Panc1 (cell line): ENCODE measurements around the gene CYB5R2. TPM values are rescaled to one million over a fixed set of nuclear protein-coding genes. Genes with fewer than 3 reads are reported as not detected.

Source experiments
- ATAC-seq: fragments of 200-7000 bp; cut with Tn5 transposase; 2 replicates; pipeline ENCODE4 v1.9.1; 2020; ENCODE audit warnings: mild to moderate bottlenecking, moderate library complexity
- BruUV-seq: library from RNA; stranded (reverse); fragments of 400-500 nt; replicated peaks from 2 replicates; lab custom pipeline; 2021; lab: Mats Ljungman, UMichigan
- CTCF ChIA-PET: fragments of 300-600 bp; sonication (Branson Sonifier 250); formaldehyde crosslinking; loops from one replicate; lab custom pipeline; 2022; ENCODE audit warnings: antibody characterized with exemption; lab: Charles Lee
- POLR2A ChIA-PET: fragments of 300-600 bp; sonication (Branson Sonifier 250); formaldehyde crosslinking; loops from one replicate; lab custom pipeline; 2022; ENCODE audit warnings: antibody characterized with exemption; lab: Charles Lee
- DNase-seq: peaks from one replicate; pipeline ENCODE4 v3.0.0-alpha.2; 2010; ENCODE audit warnings: low read depth, low spot score
- H3K27ac ChIP-seq: 2 replicates; pipeline ENCODE4 v1.5.1; 2011; ENCODE audit warnings: mild to moderate bottlenecking, low read length, inconsistent platforms
- H3K27me3 ChIP-seq: fragments of 200-500 bp; sonication (Bioruptor generic); 2 replicates; pipeline ENCODE4 v1.6.0; 2014; ENCODE audit warnings: low read length, inconsistent platforms; ENCODE audit not compliant: control insufficient read depth, insufficient read depth
- H3K36me3 ChIP-seq: fragments of 200-500 bp; sonication (Bioruptor generic); 2 replicates; pipeline ENCODE4 v1.5.1; 2014; ENCODE audit warnings: inconsistent platforms, mild to moderate bottlenecking, low read length, moderate library complexity; ENCODE audit not compliant: control insufficient read depth, insufficient read depth
- H3K4me1 ChIP-seq: 2 replicates; pipeline ENCODE4 v1.5.1; 2011; ENCODE audit warnings: inconsistent platforms, mild to moderate bottlenecking, low read length, moderate library complexity; ENCODE audit not compliant: control insufficient read depth, insufficient read depth
- H3K4me3 ChIP-seq, 2 experiments: 2 replicates each; pipeline ENCODE4 v1.5.1; 2011 to 2012; ENCODE audit warnings: low read depth in 2 of 2, low read length in 2 of 2, mild to moderate bottlenecking in 2 of 2, inconsistent platforms in 1 of 2, moderate library complexity in 1 of 2
- H3K9me3 ChIP-seq: fragments of 200-500 bp; sonication (Bioruptor generic); 2 replicates; pipeline ENCODE4 v1.5.1; 2014; ENCODE audit warnings: low read depth, mild to moderate bottlenecking, inconsistent platforms, low read length, moderate library complexity; ENCODE audit not compliant: control insufficient read depth, insufficient read depth
- POLR2AphosphoS5 ChIP-seq: IDR thresholded peaks from 2 replicates; pipeline ENCODE4 v1.6.1; 2012; ENCODE audit warnings: mild to moderate bottlenecking, low read depth, low read length, moderate library complexity
- SIN3A ChIP-seq: IDR thresholded peaks from 2 replicates; pipeline ENCODE4 v1.6.1; 2012; ENCODE audit warnings: low read depth, mild to moderate bottlenecking, low read length, moderate library complexity, borderline replicate concordance; ENCODE audit not compliant: insufficient read depth
- TCF7L2 ChIP-seq: IDR thresholded peaks from 2 replicates; pipeline ENCODE4 v1.6.1; 2011; ENCODE audit warnings: mild to moderate bottlenecking, low read depth, low read length, inconsistent platforms
- in situ Hi-C: cut with HindIII; loops from 2 replicates; pipeline ENCODE4 v1.10.0; 2016; ENCODE audit warnings: low sequenced_read_pairs, low pct_unique_long_range_greater_than_20kb
- intact Hi-C: fragments of 100-400 bp; cut with micrococcal nuclease; formaldehyde crosslinking; loops from one replicate; pipeline ENCODE4 v1.10.0; 2022; ENCODE audit not compliant: unreplicated experiment
- total RNA-seq: library from RNA; stranded (reverse); gene quantifications from one replicate; pipeline ENCODE4 v1.2.1, GENCODE V29; 2021; ENCODE audit not compliant: unreplicated experiment
- TF ChIP-seq, protein P1 (sequence below), 2 experiments: IDR thresholded peaks; 2 replicates each; pipeline ENCODE4 v1.6.1; 2011 to 2012; ENCODE audit warnings: low read depth in 2 of 2, control low read depth in 1 of 2, low read length in 1 of 2, mild to moderate bottlenecking in 1 of 2, moderate library complexity in 1 of 2; ENCODE audit not compliant: insufficient read depth in 1 of 2
- TF ChIP-seq, protein P2 (sequence below): fragments of 450-650 bp; IDR thresholded peaks from 2 replicates; pipeline ENCODE4 v1.5.1; 2017; ENCODE audit warnings: mild to moderate bottlenecking

CYB5R2 gene
- total RNA-seq, 1 experiment from 2014 or later = 46.3 TPM

DNA sequence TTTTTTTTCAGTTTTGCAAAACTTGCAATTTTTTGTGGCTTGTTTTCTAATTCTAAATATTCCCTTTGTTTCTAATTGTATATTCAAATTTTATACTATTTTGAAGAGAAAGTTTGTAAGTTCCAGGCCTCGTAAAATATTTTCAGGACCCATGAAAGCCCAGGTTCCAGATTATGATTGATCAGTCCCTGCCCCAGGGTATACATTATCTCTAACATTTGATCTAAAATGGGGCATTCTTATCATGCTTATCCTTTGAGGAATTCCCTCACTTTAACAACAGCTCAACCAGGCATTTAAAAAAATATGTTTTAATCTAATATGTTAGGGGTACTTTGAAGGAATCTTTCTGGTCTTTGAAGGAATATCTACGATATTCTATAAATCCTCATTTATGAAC is 26.4 kb downstream of the CYB5R2 start:
- ATAC-seq = no peak
- Histone ChIP-seq H3K27me3 (no peaks in the 10 kb centered on the region), H3K4me3 (no peak overlapping the region), H3K36me3 (no peaks in the 10 kb centered on the region), H3K9me3 (no peaks in the 10 kb centered on the region), H3K27ac (no peak overlapping the region), H3K4me1 (no peaks in the 10 kb centered on the region)
- intact Hi-C loops (no loop called here), in situ Hi-C loops (no loop called here)
- DNase-seq = no peak
- ChIA-PET POLR2A (no interaction called here), CTCF (no interaction called here)
- BruUV-seq = no TSS peak
- TF ChIP-seq, protein P1, sequence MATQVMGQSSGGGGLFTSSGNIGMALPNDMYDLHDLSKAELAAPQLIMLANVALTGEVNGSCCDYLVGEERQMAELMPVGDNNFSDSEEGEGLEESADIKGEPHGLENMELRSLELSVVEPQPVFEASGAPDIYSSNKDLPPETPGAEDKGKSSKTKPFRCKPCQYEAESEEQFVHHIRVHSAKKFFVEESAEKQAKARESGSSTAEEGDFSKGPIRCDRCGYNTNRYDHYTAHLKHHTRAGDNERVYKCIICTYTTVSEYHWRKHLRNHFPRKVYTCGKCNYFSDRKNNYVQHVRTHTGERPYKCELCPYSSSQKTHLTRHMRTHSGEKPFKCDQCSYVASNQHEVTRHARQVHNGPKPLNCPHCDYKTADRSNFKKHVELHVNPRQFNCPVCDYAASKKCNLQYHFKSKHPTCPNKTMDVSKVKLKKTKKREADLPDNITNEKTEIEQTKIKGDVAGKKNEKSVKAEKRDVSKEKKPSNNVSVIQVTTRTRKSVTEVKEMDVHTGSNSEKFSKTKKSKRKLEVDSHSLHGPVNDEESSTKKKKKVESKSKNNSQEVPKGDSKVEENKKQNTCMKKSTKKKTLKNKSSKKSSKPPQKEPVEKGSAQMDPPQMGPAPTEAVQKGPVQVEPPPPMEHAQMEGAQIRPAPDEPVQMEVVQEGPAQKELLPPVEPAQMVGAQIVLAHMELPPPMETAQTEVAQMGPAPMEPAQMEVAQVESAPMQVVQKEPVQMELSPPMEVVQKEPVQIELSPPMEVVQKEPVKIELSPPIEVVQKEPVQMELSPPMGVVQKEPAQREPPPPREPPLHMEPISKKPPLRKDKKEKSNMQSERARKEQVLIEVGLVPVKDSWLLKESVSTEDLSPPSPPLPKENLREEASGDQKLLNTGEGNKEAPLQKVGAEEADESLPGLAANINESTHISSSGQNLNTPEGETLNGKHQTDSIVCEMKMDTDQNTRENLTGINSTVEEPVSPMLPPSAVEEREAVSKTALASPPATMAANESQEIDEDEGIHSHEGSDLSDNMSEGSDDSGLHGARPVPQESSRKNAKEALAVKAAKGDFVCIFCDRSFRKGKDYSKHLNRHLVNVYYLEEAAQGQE (IDR thresholded peaks at IDR 0.05; ENCODE audit: insufficient read depth in 1 of 2, low read depth in 2 of 2, low read length in 1 of 2) = no peak
- no peak for TF ChIP-seq SIN3A
- TF ChIP-seq, protein P2, sequence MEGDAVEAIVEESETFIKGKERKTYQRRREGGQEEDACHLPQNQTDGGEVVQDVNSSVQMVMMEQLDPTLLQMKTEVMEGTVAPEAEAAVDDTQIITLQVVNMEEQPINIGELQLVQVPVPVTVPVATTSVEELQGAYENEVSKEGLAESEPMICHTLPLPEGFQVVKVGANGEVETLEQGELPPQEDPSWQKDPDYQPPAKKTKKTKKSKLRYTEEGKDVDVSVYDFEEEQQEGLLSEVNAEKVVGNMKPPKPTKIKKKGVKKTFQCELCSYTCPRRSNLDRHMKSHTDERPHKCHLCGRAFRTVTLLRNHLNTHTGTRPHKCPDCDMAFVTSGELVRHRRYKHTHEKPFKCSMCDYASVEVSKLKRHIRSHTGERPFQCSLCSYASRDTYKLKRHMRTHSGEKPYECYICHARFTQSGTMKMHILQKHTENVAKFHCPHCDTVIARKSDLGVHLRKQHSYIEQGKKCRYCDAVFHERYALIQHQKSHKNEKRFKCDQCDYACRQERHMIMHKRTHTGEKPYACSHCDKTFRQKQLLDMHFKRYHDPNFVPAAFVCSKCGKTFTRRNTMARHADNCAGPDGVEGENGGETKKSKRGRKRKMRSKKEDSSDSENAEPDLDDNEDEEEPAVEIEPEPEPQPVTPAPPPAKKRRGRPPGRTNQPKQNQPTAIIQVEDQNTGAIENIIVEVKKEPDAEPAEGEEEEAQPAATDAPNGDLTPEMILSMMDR = no peak
- TF ChIP-seq TCF7L2 = no peak
- TF ChIP-seq POLR2AphosphoS5 = no peak

DNA sequence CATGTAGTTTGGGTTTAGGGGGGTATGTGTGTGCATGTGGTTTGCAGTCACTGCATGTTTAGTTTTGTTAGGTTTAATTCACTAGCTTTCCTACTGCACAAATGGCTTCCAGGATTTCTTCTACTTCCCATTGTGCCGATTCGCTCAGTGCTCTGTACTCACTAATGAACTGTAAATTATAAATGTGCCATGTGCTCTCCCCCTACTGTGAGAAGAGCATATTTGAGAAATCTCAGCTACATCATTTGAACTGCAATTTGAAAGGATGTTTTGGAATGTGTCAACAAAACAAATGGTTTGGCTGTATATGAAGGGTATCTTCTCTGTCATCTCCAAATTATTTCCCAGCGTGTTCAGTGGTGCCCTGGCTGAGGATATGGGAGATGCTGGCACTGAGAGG is 28.1 kb downstream of the CYB5R2 start:
- in situ Hi-C loops = no loop called here
- ChIA-PET POLR2A (no interaction called here), CTCF (no interaction called here)
- no peaks in the 10 kb centered on the region for H3K9me3 ChIP-seq
- H3K4me3 ChIP-seq = no peak overlapping the region
- H3K36me3 ChIP-seq = no peaks in the 10 kb centered on the region
- BruUV-seq = no TSS peak
- no peaks in the 10 kb centered on the region for H3K27me3 ChIP-seq
- DNase-seq = no peak
- intact Hi-C loops = no loop called here
- no peak for ATAC-seq
- TF ChIP-seq, protein P1 (IDR thresholded peaks at IDR 0.05; ENCODE audit: insufficient read depth in 1 of 2, low read depth in 2 of 2, low read length in 1 of 2) = no peak
- TF ChIP-seq TCF7L2 (no peak), POLR2AphosphoS5 (no peak)
- TF ChIP-seq, protein P2 = no peak
- no peak overlapping the region for H3K27ac ChIP-seq
- H3K4me1 ChIP-seq = no peaks in the 10 kb centered on the region
